Measurements from ENCODE around the gene MBP.

The MBP gene

DNA sequence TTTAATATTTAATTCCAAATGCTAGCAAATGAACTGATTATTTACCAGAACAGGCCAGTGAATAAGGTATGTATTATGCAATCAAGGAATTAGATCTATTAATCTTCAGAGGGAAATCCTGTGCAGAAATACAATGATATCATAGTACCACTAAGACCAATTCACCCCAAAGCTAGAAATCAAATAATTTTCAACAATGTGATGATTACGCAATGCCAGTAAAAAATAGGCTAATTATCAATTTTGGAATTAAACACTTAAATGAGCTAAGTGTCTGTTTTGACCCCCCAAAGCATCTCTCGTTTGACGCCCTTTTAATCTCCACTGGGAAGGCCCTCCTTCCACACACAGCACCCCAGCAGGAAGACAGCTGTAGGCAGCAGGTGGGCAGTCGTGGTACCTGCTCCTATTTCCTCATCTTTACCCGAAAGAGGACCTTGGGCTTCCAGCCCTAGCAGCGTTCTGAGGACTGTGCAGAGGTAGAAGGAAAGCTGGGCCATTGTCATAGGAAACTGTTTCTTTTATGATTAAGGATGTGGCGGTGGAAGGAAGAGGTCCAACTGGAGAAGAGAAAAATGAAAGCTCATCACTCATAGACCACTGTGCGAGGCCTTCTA is 84.7 kb downstream of the MBP start:
- DNase-seq = no peak

DNA sequence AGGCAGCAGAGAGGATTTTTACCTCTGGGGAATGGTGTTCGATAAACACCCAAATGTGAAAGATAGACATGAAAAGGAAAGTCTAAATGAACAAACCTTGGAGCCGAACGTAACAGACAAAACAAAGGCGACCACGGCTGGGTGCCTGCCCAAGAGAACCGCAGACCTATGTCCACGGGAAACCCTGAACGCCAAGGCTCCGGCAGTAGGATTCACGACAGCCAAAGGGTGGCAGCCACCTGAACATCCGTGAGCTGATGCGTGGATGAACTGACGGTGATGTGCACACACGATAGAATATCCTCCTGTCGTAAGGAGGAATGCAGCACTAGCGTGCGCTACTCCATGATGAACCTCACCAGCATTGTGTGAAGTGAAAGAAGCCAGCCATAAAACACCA is 85.6 kb downstream of the MBP start:
- DNase-seq = no peak

DNA sequence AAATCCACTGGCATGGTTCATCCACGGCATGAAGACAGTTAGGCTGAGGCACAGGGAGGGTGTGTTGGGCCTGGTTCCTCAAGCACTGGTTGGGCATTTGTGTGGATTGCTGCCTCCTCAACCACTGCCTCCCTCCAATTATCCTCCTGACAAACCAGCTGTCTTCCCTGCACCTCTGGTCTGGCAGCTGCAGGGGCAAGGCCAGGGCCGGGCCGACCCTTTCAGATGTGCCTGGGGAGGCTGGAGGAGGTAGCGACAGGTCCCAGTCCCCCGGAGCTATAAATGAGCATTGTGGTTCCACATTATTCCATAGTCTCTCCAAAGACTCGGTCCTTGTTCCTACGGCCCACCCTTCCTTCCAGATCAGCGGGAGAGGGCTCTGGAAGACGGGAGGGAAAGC is 86.2 kb downstream of the MBP start:
- DNase-seq = no peak

DNA sequence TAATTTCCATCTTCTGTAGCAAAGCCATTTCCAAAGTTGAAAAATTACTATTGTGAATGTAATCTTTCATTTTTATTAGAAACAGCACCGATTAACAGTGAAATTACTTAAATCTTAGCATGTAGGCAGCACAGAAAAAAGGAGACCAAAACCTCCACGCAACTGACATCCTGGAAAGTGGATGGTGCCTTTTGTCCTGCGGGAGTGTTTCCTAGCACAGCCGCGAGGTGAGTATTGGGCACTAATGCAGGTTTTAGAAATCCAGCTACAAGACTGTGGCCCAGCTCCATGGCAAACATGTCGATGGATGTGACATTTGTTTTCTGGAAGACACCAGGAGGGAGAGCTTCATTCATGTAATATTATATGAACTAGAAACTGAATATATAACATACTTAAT is 86.9 kb downstream of the MBP start:
- DNase-seq = no peak

DNA sequence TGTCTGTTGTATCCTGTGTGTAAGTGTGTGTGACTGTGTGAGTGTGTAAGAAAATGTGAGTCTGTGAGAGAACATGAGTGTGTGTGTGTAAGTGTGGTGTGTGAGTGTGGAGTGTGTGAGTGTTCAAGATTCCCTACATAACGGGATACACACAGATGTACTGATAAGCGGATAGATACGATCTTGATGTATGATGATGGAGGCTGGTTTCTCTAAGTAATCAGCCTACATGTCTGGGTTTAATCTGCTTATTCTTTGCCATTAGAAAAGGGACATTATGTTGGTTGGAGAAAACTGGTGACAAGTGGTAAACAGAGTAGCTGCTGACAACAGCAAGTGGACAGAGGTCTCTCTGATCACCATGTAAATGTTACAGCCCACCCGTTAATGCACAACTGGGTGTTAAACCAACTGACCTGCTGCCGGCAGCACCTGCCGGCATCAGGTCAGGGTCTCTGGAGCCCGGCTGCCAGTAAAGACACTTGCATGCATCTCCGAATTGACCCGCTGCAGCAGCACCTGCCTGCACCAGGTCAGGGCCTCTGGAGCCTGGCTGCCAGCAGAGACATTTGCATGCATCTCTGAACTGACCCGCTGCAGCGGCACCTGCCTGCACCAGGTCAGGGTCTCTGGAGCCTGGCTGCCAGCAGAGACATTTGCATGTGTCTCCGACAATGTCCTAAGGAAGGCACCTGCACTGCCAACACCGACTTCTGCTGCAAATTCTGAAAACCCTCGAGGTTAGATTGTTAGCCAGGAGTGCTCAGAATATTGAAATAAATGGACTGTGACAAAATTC is 87.5 kb downstream of the MBP start:
- DNase-seq = no peak

DNA sequence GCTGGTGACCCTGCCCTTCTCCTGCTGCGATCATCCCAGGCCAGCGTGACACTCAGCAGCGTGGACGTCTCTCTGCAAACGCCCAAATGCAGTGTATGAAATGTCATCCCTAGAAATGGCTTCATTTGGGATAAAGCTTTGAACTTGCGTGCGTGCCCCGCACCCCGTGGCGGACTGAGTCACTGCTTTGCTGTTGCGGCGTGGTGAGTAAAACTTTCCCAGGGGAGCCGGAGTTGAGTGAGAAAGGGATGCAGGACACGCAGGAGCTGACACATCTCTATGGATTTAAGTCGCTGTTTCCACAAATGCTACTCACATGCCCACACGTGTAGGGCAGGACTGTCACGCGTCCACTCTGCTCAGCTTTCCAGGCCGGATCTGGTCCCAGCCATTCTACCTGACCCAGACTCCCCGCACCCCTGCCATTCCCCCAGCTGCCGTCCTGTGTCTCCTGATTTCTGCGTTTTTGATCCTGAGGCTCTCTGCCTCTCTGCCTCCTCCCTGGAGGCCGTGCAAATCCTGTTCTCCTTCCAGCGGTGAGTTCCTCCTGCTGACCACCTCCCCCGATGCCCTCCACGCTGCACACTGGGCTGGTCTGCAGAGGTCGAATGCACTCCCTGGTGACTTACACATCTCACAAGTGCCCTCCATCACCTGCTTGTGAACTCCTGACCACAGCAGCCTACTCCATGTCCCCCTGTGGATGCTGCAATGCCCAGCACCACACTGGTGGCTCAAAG is 88.9 kb downstream of the MBP start:
- DNase-seq = no peak

DNA sequence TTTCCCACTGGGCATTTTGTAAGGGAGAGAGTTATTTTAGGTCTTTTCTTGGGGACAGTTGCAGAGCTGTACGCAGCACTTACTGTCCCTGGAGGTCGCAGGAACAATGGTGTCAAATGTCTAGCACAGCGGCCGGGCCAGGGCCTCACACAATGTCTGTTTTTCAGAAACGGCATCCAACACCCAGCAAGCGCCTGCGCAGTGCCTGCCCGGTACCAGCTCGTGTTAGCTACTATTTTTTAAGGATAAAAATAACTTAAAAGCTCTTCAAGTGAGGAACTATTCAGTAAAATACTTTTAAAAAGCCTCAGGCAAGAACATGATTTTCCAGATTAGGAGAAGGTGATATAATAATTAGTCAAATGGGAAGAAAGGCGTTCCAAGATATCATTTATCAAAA is 90.0 kb downstream of the MBP start:
- no peak for DNase-seq

DNA sequence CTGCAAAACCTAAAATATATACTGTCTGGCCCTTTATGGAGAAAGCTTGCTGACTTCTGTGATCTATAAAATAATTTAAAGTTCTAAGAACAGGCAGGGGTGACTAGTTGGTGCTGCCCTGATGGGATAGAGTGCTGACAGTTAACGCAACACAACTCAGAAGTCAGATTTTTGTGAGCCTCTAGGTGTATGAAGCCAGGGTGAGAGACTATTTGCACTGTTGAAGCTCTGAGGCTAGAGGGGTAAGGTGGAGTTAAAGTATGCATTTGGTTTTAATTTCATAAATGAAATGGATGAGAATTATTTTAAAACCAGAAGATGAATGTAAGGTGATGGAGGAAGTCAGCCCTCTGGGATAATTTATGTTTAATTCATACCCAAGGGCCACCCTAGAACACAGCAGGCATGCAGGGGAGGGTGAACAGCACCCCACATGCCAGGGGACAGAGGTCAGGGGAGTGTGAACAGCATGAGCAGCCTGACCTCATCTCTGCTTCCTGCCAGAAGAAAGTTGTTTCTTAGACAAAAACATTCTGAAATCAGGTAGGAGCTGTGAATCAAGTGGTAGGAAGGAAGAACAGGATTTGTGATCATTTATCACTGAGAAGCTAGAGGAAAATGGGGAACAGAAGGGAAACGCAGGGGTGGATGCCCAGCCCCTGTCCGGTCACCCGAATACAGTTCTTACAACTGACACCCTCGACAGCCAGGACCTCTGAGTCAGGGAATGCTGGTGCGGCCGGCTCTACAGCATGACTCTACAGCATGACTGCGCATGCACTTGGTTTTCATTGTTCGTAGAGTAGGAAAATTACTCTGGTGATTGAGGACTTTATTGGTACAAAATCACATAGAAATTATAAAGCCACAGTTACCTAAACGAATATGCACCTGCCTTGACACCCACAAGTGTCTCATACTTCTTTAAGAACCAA is 93.1 kb downstream of the MBP start:
- peak; percentile 50 to 75 (median 66) for DNase-seq

DNA sequence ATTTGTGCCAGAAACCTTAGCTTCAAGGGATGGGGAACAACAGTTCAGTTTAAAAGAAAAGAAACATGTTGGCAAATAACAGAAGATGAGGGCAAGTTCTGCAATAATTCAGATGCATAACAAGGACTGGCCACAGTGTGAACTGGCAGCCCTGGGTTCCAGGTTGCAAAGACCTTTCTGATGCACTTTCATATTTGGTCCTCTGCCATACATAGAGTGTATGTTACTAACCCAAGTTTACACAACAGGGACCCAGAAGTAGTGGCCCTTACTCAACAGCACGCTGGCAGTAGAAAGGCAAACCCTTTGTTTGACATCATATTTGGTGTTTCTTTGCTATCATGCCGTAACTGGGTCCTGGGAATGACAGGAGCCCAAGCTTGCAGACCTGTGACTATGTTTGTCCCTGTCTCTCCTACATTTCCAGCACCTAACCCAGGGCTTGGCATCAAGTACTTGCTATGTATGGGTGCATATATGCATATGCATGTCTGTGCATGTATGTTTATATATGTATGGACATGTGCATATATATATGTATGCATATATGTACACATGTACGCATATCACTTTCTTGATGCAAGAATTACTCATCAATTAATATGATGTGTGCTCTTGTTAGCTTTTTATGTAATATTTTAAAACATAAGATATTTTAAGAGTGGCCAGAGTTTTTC is 94.3 kb downstream of the MBP start:
- peak in 1 of 4 experiments; percentile 22 for DNase-seq

DNA sequence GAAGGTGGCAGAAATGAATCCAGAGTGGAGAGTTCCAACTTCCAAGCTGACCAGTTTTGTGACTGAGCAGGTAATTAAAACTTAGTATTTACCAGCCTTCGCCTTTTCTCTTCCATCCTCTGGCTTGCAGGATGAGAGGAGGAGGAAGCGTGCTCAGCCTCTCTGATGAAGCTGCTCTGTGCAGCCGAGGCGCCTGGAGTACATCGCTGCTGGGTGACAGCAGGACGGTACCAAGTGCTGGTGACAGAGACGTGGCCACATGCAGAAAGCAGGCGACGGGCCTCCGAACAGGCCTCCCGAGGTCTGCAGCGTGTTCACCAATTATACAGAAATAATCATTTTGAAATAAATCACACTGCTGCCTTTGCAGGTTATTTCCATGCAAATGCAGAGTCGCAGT is 95.0 kb downstream of the MBP start:
- no peak for DNase-seq

DNA sequence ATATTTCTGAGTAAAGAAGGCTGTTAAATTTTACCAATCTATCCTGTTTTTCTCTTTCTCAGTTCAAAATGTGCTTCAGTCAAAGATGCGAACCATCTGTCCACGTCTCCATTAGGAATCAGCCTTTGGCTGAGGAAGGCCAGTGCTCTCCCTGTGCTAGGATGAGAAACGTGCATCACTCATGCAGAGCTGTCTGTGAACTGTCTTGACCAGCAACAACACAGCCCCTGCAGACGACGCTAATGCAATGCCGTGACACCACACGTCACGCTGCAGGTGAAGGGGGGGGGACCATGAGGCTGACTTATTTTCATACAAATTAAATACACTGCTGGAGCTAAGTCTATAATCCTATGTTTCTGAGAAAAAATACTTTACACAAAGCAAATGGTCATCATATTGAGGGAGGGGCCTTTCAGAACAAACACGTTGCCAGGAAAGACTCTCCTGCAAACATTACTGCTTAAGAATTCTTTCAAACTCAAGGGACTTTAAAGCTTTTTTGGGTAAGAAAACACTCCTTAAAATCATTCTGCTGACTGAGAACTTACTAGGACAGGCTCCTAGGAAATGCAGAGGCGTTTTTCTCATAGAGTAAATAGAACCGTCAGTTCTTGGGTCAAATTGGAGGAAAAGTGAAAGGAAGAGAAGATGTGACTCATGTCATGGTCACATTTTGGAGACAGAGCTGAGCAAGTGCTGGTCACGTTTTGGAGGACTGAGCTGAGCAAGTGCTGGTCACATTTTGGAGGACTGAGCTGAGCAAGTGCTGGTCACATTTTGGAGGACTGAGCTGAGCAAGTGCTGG is 97.0 kb downstream of the MBP start:
- DNase-seq = peak; percentile 31 to 80 (median 50)

DNA sequence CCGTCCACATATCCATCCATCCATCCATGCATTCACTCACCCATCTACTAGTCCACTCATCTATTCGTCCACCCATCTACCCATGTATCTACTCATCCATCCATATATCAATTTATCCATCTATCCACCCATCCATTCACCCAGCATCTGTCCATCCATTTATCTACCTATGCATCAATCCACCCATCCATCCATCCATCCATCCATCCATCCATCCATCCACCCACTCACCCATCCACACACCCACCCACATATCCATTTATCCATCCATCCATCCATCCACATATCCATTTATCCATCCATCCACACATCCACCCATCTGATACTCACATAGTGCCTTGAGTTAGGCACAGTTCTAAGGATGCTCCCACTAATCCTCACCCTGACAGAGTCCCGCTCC is 99.0 kb downstream of the MBP start:
- no peak for DNase-seq

DNA sequence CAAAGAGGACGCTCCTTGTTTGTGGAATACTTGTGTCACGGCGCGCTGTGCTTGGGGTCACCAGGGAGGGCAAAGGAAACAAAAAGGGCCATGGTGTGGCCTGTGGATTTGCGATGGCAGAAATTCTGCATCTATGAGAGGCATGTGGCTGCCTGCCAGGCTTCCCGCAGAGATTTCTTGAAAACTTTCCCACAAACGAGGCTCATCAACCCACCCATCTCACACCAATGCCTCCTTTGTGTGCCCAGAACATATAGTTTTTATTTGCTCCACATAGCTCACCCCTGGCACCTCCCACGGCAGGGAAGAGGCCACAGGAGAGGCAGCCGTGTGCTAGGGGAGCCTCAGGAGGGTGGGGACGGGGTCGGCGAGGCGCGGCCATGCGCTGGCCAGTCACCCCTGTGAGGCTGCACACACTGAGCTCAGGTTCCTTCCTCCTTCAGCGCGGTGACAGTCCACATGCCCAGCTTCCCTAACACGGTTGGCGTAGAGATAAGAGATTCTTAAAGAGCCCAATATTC is 100.3 kb downstream of the MBP start:
- peak in 3 of 4 experiments; percentile 33 to 56 (median 35) for DNase-seq

DNA sequence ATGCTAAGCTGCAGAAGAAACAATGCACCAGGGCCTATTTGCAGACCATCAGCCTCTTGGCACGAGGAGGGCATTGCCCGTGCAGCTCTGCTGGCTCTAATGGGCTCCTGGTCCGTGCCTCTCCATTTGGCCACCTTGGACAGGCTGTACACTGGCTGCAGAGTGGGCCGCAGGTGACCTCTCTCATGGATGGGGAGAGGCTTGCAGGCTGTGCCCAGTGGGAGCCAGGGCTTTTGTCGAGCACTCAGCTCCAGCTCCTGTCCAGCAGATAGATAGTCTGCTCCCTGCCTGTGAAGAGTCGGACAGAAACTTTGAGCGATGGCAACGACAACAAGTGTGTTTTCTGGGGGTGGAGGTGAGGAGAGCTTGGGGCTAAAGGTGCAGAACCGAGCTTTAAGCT is 100.9 kb downstream of the MBP start:
- DNase-seq = no peak

DNA sequence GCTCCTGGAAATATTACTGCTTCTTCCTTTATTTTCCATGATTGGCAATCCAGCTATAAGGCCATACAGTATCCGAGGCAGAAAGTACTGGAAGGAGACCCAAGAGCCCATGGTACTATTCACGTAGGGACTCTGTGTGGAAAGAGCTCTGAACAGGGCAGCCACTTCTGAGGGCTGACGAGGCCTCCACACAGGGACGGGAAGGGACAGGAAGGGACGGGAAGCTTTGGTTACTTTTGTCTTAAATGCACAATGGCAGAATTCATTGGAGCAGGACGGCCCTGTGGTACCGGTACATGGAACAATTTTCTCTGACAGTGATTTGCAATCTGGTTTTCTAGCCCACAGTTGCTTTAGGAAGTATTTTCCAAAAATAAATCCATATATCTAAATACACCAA is 102.4 kb downstream of the MBP start:
- no peak for DNase-seq

DNA sequence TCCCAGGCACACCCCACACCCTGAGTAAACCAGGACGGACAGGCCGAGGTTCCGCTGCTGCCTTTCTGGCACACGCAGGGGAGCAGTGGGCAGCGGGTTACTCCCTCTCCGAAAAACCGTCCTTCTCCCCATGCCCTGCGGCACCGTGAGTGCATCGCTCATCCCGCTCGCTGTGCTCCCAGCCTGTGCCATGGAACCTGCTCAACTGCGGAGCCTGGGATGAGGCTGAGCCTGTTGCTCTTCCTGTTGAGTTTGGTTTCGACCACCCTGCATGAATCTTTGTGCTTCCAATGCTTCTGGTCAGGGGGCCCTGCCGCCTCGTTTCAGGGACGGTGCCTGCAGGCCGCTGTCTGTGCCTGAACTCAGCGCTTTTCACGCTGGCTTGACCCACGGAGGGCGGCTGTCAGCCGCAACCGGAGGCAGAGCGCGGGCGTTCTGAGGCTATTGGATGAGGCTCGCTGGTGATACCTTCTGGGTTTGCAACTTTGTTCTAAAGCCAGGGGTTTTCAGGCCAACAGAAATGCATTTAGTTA is 106.7 kb downstream of the MBP start:
- DNase-seq = no peak

DNA sequence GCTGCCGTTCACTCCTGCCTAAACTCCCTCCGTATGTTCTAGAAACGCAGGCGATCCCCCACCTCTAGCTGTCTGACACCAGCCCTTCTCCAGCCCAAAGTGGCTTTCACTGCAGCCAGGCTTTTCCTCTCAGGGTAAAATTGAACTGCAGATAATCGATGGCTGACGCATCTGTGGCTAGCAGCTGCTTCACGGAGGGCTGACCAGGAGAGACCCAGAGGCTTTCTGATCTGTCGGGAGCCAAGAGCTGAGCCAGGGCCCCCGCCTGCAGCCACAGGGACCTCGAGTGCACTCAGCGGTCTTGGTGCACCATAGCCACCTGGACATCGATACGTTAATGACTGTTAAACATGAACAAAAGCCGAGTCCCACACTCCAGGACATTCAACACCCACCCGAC is 107.5 kb downstream of the MBP start:
- no peak for DNase-seq

DNA sequence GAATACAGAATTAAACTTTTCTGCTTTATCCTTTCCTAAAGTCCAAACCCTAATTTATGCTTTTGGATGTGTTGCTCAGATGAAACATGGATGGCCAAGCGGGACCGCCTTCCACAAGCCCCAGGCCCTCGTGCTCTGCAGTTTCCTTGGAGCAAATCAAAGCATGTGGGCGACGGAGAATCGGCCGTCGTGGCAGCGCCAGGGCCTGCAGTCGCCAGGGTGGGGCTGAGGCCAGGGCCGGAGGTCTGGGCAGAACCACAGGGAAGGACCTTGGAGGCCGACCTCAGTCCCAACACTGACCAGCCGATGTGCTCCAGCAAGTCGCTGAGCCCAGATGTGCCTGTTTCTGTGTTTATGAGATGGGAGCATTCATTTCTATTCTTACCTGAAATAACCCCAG is 108.1 kb downstream of the MBP start:
- no peak for DNase-seq

DNA sequence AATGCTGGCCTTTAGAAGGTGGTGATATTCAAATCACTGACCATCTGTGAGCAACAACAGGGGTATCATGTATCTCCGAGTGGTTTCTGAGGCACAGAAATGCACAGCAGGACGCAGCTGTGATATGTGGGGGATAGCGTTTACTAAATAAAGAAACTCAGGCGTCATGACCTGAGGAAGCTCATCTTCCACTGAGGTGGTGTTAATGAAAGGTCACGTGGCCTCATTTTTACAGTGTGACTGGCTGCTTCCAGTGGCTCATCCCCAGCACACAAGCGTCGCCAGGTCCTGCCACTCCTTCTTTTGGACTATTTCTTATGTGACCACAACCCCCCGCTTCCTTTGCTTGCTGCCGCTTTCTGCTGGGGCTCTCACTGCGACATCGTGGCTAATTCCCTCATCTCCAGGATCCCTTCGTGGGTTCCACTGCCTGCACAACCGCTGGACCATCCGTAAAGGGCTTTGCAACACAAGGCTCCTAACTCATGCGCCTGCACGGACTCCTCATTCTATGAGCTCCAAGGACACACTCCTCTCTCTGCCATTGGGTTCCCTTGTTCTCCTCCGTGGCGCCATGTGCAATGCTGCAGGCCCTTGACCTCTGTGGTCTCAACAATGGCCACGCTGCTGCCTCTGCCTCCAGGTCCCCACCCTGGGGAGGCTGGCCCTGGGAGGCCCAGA is 109.3 kb downstream of the MBP start:
- DNase-seq = no peak

DNA sequence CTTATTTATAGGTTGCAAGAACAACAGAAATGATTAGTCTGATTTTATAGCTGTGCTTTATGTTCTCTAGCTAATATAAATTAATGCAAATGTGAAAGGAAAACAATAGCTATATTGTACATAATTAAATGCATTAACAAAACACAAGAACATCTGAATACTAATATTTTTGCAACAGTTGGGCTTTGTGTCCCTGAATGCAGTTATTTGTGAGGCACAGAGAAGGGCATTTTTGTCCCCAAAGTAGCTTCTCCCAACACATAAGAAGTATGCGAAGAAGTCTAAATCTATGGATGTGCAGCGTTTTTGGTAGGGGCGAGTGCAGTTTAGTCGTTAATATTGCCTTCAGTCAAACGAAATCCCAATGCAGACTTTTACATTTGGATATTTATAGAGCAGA is 110.0 kb downstream of the MBP start:
- no peak for DNase-seq
